ENCODE data around the gene PI4KA. TPM values are rescaled to one million over a fixed set of nuclear protein-coding genes. Genes with fewer than 3 reads are reported as not detected.
"Not testable (repeated sequence)": the region's sequence is repeated elsewhere in the genome, so short reads cannot be mapped to it uniquely, and the experiment has no call there.

PI4KA gene
- polyA plus RNA-seq, 1 donor from 2014 or later, result 42.2 TPM

GRCh38 chr22:20829491-20830134 lies 29.0 kb downstream of the PI4KA start:
- H3K4me2 ChIP-seq (ENCODE audit: low read length), result no peak overlapping the region
- no peak overlapping the region for H3K9ac ChIP-seq (ENCODE audit: low read length)
- H4K20me1 ChIP-seq (ENCODE audit: insufficient read depth), result no peaks in the 10 kb centered on the region
- no peak overlapping the region for H3K4me3 ChIP-seq (ENCODE audit: low read length)
- H3K79me2 ChIP-seq (replicated peaks; ENCODE audit: insufficient read depth, low read length), result no peaks in the 10 kb centered on the region
- no peak overlapping the region for H3K27ac ChIP-seq (ENCODE audit: low read length)
- H3K9me3 ChIP-seq (ENCODE audit: low read length), result no peaks in the 10 kb centered on the region
- H3K9me2 ChIP-seq (ENCODE audit: insufficient read depth, low read length), result no peaks in the 10 kb centered on the region
- H2AFZ ChIP-seq (ENCODE audit: low read depth, low read length), result no peak overlapping the region
- TF ChIP-seq MXI1 (conservative IDR thresholded peaks at IDR 0.05; ENCODE audit: poor library complexity, severe bottlenecking), result no peak
- no peak for TF ChIP-seq EZH2 (IDR thresholded peaks at IDR 0.05; ENCODE audit: borderline replicate concordance, insufficient read depth, low read length, poor library complexity, severe bottlenecking)
- no peak for TF ChIP-seq EP300 (conservative IDR thresholded peaks at IDR 0.05; ENCODE audit: poor library complexity, severe bottlenecking)
- no peak for TF ChIP-seq TAF1 (IDR thresholded peaks at IDR 0.05; ENCODE audit: low read depth)
- TF ChIP-seq POLR2AphosphoS5 (IDR thresholded peaks at IDR 0.05), result no peak
- no peak for TF ChIP-seq CTCF (IDR thresholded peaks at IDR 0.05; ENCODE audit: poor library complexity, severe bottlenecking)
- TF ChIP-seq SMC3 (conservative IDR thresholded peaks at IDR 0.05; ENCODE audit: poor library complexity), result no peak
- no peak for TF ChIP-seq REST (IDR thresholded peaks at IDR 0.05; ENCODE audit: borderline replicate concordance)
- no peak for TF ChIP-seq RAD21 (conservative IDR thresholded peaks at IDR 0.05)
- H3K27me3 ChIP-seq (ENCODE audit: insufficient read depth, low read depth, low read length), result no peaks in the 10 kb centered on the region
- H3K36me3 ChIP-seq (ENCODE audit: insufficient read depth, low read length), result no peaks in the 10 kb centered on the region
- no peaks in the 10 kb centered on the region for H3F3A ChIP-seq (ENCODE audit: insufficient read depth, low read length, poor library complexity, severe bottlenecking)

GRCh38 chr22:20826373-20827152 lies 32.0 kb downstream of the PI4KA start:
- not testable (repeated sequence) for H3K27me3 ChIP-seq (ENCODE audit: insufficient read depth, low read depth, low read length); H3K4me2 ChIP-seq (ENCODE audit: low read length); H3K4me3 ChIP-seq (ENCODE audit: low read length); H4K20me1 ChIP-seq (ENCODE audit: insufficient read depth); H3K36me3 ChIP-seq (ENCODE audit: insufficient read depth, low read length); H3K9me3 ChIP-seq (ENCODE audit: low read length); H3K79me2 ChIP-seq (replicated peaks; ENCODE audit: insufficient read depth, low read length); H3K27ac ChIP-seq (ENCODE audit: low read length); H3K9me2 ChIP-seq (ENCODE audit: insufficient read depth, low read length); H2AFZ ChIP-seq (ENCODE audit: low read depth, low read length); H3F3A ChIP-seq (ENCODE audit: insufficient read depth, low read length, poor library complexity, severe bottlenecking); H3K9ac ChIP-seq (ENCODE audit: low read length)
